Activated naive CD4-positive, alpha-beta T cell treated with anti-CD3 and anti-CD28 coated beads, Interleukin-2, amount 50 U/mL, for 16 hours (primary cell): ENCODE measurements around the gene P2RX7.
"Not testable (repeated sequence)": the region's sequence is repeated elsewhere in the genome, so short reads cannot be mapped to it uniquely, and the experiment has no call there.

ENCODE experiments used
- DNase-seq: peaks from one replicate; pipeline ENCODE4 v3.0.0-alpha.2; 2020

P2RX7 gene

DNA sequence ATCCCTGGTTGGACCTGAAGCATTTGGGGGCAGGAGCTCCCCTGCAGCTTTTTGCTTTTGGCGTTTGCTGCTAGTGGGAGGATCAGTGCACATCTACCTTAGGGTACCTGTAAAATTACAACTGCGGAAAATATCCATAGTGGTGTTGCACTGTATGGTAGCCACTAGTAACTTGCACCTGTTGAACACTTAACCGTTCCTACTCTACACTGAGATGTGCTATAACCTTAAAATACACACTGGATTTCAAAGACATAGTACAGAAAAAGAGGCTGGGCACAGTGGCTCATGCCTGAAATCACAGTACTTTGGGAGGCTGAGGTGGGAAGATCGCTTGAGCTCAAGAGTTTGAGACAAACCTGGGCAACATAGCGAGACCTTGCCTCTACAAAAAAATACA, 80.2 kb downstream of the P2RX7 start:
- DNase-seq: no peak

DNA sequence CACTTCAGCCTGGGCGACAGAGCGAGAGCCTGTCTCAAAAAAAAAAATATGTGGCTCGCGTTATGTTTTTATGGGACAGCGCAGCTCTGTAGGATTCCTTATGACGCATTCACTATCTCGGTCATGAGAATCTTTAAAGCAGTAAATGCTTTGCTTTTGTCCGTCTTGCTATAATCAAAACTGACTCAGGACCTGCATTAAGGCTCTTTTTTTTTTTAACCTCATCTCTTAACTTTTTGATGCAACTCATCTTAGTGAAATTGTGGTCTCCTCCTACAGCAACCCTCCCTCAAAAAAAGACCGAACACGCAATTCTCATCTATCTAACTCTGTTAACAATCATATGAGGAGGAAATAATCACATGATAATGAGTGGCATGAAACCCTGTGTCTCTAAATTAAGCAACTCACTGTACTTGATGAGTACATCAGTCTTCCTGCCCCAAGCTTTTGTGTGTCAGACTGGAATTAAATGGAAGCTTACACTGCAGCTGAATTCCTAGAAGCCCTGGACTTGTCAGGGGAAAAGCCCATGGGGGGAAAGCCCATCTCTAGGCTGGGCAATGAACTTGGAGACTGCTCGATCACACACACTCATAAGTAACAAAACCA, 81.6 kb downstream of the P2RX7 start:
- no peak for DNase-seq

DNA sequence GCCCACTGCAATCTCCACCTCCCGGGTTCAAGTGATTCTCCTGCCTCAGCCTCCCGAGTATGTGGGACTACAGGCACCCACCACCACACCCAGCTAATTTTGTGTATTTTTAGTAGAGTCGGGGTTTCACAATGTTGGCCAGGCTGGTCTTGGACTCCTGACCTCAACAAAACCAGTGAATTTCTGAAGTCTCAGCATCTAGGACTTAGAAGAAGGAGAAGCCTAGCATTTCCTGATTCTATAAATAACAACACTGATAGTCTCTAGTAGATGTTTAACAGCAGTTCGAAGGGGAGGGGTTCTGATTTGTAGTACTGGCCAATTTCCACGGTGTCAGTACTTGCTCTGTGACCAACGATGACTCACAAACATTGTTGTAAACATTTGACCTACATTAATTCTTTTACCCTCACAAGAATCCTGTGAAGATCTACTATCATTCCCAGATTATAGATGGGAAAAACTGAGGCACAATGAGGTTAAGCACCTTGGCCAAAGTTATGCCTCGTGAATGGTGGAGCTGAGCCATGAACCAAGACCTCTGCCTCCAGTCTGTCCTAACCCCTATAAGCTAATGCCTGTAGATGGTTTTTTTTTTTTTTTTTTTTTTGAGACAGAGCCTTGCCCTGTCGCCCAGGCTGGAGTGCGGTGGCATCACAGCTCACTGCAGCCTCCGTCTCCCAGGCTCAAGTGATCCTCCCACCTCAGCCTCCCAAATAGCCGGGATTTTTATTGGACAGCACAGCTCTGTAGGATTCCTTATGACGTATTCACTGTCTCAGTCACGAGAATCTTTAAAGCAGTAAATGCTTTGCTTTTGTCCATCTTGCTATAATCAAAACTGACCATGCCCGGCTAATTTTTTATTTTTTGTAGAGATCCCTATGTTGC, 82.4 kb downstream of the P2RX7 start:
- no peak for DNase-seq

DNA sequence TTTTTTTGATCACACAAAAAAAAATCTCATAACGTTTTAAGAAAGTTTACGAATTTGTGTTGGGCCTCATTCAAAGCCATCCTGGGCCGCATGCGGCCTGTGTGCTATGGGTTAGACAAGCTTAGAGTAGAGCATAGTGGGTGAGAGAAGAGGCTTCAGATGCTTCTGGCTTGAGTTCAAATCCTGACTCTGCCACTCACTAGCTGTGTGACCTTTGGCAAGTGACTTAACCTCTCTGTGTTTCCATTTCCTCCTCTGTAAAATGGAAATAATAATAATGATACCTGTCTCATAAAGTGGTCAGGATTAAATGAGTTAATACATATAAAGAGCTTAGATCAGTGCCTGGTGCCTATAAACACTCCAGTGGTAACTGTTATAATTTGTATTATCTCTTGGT, 83.4 kb downstream of the P2RX7 start:
- DNase-seq: no peak

DNA sequence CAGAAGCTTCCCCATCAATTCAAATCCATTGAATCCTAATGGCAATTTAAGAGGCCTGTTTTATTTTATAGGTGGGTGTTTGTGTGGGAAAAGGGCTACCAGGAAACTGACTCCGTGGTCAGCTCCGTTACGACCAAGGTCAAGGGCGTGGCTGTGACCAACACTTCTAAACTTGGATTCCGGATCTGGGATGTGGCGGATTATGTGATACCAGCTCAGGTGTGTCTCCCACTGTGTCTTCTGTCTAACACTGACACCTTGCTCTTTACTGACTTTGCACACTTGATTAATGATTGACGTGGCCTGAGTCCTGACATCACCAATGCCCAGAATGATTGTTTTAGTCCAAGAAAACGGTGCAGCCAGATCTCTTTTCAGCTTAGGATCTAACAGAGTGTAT, 84.4 kb downstream of the P2RX7 start:
- no peak for DNase-seq

DNA sequence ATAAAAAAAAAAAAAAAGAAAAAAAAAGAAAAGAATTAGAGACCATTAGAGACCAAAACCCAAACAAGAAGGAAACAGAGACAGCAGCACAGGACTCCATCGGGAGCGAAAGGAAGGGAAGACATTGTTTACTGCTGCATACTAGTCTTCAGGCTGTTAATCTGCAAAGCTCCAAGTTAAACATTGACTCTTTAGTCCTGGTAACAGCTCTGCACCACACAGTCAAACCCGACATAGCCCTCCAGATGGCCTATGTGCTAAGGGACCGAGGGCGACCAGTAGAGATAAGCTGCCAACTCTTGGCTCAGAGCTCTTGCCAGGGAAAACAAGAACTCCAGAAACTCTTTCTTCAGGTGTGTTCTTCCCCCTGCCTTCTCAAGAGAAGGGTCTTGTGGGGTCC, 85.1 kb downstream of the P2RX7 start:
- DNase-seq: no peak

DNA sequence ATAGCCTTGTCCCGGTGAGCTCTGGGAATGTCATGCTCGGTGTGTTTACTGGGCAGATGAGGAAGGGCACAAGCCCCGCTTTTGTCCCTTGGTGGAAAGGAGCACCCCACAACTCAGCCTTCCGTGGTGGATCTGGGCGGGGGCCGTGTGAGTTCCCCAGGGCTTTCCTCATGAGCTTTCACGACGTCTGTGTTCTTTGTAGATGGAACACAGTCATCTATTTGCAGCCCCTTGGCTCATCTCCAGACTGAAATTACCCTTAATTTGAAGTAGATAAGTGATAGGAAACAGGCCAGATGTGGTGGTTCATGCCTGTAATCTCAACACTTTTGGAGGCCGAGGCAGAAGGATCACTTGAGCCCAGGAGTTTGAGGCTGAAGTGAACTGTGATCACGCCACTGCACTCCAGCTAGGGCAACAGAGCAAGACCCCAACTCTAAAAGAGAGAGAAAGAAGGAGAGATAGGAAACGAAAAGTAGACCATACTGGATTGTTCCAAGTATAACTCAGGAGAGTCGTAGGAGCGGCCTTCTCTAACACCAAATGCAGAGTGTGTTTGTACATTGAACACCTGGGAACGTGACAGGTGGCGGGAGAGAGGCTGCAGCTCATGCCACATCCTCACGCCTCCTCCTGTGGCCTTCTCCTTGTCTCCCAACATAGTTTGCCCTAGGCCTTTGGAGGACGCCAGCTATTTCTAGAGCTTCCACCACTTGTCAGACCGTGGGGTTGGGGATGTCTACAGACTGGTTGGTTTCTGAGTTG, 86.1 kb downstream of the P2RX7 start:
- DNase-seq: no peak

DNA sequence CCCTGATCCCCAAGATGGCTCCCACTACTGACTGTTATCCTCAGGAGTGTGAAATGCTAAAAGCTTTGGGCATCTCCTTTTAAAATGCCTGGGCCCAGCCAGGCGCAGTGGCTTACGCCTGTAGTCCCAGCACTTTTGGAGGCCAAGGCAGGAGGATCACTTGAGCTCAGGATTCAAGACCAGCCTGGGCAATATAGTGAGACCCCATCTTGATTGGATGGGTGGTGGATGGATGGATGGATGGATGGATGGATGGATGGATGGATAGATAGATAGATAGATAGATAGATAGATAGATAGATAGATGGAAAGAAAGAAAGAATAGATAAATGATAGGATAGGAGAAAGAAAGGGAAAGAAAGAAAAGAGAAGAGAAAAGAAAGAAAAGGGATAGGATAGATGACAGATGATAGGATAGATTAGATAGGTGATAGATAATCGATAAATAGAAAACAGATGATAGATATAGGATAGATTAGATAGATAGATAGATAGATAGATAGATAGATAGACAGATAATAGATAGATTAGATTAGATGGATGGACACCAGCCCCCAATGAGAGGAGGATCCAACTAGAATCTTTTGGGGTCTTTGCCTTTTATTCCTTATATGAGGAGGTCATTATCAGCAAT, 86.8 kb downstream of the P2RX7 start:
- DNase-seq: no peak

DNA sequence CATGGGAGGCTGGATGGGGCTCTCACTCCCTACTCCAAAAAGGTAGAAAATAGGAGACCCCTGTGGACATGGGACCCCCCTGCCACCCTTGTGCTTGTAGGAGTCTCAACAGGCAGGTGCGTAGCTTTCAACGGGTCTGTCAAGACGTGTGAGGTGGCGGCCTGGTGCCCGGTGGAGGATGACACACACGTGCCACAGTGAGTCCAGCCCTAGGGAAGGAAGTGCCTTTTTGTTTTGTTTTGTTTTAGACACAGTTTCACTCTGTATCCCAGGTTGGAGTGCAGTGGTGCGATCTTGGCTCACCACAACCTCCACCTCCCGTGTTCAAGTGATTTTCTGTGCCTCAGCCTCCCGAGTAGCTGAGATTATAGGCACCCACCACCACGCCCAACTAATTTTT, 90.2 kb downstream of the P2RX7 start:
- no peak for DNase-seq

DNA sequence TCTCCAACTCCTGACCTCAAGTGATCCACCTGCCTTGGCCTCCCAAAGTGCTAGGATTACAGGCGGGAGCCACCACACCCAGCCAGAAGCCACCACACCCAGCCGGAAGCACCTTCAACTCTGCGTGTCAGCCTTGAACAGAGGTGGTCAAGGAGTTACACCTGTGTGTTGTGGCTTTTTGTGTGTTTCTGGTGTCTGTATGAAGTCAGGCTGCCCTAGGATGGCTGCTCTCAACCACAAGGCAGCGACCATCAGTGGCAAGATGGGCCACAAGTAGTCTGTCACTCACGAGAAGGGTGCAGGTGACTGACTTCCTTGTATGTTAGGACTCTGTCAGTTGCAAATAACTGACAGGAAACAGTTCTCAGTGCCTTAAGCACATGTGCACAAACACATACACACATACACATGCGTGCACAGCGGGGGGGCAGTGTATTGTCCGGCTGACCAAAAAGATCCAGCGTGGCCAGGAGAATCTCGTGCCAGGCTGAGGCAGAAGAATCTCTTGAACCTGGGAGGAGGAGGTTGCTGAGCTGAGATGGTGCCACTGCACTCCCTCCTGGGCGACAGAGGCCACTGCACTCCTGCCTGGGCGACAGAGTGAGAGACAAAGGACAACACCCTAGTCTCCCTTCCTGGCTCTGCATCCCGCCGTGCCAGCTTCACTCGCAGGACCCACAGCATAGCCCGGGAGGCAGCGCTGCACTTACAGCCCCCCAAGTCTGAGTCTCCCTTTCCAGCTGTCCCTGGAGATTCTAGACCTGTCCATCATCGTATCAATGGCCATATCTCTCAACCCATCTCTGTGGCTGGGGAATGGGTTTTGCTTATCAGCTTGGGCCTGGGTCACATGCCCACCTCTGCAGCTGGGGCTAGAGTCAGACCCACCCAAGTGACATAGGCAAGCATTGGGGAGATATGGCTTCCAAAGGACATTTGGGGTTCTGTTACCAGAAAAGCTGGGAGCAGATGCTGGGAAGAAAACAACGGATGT, 90.9 kb downstream of the P2RX7 start:
- DNase-seq: peak; percentile 49

DNA sequence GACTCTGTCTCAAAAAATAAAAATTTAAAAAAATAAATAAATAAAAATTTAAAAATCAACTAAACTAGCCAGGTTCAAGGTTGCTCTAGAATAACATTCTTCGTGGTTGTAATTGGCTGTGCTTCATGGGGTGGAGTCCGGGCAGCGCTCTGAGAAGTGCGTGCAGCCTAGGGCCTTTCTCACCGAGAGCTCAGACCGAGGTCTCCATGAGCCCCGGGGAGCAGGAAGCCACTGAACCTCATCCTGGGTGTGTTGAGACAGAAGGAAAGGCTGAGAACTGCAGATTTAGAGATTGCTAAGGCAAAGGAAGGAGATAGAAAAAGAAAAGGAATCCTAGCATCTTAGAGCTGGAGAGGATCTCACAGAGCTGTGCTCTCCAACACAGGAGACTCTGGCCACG, 91.9 kb downstream of the P2RX7 start:
- DNase-seq: no peak

DNA sequence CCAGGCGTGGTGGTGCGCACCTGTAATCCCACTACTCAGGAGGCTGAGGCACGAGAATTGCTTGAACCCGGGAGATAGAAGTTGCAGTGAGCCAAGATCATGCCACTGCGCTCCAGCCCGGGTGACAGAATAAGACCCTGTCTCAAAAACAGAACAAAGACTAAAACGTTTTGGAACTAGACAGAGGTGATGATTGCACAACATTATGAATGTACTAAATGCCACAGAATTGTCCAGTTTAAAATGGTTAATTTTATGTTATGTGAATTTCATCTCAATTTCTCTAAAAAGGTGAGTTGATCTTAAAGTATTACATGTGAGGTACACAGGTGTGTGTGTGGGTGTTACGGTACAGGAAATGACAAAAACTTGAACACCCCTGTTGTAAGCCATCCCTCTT, 93.7 kb downstream of the P2RX7 start:
- DNase-seq: no peak

DNA sequence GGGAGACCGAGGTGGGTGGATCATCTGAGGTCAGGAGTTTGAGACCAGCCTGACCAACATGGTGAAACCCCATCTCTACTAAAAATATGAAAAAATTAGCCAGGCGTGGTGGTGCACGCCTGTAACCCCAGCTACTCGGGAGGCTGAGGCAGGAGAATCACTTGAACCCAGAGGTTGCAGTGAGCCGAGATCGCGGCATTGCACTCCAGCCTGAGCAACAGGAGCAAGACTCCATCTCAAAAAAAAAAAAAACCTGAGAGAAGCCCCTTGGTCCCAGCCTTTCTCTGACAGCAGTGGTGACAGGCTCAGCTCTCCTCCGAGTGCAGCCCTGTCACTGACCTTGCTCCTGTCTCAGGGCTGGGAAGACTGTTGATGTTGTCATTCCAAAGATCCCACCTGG, 94.2 kb downstream of the P2RX7 start:
- not testable (repeated sequence) for DNase-seq

DNA sequence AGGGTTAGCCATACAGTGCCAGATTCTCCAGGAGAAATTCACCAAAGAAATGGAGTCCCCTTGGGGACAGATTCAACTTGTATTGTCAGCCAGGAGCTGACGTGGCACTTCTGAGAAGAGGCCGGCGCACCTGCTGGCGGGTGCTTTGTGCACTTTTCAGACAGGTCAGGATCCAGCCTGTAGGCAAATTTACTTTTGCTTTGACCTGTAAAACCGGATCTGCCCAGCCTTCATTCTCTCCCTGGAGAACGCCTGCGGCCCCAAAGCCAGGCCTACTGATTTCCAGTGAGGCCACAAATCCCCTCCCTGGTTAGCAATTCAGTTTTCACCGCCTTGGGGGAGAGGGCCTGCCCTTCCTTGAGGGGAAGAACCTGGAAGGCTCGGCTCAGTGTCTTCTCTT, 94.6 kb downstream of the P2RX7 start:
- no peak for DNase-seq

DNA sequence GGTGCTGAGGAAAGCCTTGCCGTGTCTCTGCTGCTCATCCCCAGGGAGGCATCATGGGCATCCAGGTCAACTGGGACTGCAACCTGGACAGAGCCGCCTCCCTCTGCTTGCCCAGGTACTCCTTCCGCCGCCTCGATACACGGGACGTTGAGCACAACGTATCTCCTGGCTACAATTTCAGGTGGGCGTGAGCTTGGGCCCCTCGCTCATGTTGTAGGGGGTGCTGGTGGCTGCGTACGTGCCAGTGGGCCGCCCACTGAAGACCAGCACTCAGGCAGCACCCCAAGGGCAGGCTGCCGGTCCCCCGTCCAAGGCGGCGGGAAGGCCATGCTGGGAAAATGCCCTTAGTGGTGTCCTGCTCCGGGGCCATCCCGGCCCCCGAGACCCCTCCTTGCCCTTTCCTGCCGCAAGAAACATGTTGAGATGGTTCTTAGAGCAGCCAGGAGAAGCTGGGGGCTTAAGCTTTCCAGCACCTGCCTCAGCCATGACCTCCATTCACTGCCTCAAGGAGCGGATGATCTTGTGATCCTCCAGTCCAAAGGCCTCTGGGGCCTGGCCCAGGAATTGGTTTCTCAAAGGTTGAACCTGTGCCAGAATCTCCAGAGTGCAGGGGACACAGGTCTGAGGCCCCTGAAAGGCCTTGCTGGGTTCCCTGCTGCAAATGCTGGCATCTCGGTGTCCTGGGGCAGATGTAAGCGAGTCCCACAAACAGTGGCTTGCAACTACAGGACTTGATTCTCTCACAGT, 96.4 kb downstream of the P2RX7 start:
- no peak for DNase-seq

DNA sequence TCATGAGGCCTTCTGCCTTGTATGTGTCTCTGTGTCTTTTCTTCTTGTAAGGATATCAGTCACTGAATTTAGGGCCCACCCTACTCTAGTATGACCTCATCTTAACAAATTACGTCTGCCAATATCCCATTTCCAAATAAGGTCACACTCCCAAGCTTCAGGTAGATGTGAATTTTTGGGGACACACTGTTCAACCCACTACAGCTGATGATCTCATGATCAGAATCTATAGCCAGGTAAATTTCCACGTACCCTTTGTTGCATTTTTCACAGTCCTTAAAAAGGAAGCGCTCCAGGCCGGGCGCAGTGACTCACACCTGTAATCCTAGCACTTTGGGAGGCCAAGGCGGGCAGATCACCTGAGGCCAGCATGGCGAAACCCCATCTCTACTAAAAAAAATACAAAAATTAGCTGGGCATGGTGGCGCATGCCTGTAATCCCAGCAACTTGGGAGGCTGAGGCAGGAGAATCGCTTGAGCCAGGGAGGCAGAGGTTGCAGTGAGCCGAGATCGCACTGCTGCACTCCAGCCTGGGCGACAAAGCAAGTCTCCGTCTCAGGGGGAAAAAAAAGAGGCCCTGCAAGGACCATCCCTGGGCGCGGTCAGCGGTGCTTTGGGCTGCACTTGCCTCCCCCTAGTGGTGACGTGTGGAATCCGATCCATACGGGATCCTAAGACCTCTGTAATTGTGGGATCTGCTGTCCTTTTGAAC, 97.3 kb downstream of the P2RX7 start:
- DNase-seq: peak; percentile 59

DNA sequence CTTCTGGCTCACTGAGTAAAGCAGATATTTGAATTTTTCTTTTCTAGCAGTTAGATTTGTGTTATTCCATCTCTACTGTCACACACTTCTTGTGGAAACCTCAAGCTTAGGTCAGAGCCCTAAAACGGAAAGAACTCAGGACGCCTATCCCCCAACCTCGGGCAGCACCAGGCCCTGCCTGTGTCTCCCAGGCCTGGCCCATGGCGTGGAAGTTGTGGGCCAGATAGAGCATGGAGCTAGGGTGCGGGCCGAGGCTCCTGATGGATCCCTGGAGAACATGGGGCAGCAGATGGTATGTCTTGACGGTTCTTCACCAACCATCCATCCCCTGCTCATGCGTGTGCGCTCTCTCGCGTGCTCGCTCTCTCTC, 97.8 kb downstream of the P2RX7 start:
- no peak for DNase-seq

DNA sequence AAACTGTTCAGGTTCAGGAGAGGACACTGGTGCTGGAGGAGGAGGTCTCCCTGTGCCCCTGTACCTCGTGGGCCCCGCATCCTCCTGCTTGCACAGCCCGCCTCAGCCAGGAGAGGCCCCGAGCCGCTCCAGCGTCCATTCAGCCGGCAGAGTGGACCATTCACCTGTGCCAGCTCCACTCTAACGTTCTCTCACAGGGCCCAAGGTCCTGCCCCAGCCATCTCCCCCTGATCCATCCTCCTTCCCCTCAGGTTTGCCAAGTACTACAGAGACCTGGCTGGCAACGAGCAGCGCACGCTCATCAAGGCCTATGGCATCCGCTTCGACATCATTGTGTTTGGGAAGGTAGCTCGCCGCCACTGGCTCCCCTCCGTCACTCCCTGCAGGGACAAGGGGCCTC, 99.5 kb downstream of the P2RX7 start:
- no peak for DNase-seq

DNA sequence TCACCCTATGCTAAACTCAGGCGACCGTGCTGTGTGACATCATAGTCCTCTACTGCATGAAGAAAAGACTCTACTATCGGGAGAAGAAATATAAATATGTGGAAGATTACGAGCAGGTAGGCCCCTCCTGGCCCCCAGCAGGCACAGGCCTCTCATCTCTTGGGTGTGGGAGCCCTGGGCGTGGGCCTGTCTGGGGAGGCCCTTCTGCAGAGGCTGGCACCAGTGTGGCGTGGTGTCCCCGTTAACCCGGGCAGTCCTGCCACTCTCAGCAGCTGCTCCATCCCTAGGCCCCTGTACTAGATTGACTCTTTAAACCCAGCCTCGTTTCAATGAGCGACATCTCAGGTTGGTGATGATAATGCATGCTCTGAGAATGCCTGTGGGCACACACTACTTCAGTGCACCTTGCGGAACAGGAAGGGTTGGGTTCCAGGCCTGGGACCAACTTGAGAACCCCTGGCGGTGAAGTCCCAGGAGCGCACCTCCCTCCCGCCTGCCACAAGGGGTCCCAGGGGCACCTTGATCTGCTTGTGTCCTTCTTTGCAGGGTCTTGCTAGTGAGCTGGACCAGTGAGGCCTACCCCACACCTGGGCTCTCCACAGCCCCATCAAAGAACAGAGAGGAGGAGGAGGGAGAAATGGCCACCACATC, 100.4 kb downstream of the P2RX7 start:
- no peak for DNase-seq

DNA sequence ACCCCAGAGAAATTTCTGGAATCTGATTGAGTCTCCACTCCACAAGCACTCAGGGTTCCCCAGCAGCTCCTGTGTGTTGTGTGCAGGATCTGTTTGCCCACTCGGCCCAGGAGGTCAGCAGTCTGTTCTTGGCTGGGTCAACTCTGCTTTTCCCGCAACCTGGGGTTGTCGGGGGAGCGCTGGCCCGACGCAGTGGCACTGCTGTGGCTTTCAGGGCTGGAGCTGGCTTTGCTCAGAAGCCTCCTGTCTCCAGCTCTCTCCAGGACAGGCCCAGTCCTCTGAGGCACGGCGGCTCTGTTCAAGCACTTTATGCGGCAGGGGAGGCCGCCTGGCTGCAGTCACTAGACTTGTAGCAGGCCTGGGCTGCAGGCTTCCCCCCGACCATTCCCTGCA, 100.9 kb downstream of the P2RX7 start:
- DNase-seq: no peak
